ENCODE results near the gene ROR1.

ROR1 gene

DNA sequence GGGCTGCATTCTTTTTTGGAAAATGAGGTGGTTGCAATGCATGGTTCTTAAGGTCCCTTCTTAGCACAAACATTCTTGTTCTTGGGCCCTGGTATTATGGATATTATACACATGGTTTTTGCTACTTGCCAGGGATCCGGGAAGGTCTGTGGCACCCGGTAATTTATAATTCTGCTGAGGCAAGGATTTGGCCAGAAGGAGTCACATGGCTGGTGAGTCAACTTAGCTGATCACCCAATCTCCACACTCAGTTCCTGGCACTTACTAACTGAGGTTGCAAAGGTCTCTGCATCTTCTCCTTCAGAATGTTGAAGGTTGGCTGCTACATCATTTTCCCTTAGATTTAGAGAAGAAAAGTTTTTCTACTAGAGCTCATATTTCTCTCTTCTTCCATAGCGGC, 112.5 kb downstream of the ROR1 start:
- DNase-seq, result no peak

DNA sequence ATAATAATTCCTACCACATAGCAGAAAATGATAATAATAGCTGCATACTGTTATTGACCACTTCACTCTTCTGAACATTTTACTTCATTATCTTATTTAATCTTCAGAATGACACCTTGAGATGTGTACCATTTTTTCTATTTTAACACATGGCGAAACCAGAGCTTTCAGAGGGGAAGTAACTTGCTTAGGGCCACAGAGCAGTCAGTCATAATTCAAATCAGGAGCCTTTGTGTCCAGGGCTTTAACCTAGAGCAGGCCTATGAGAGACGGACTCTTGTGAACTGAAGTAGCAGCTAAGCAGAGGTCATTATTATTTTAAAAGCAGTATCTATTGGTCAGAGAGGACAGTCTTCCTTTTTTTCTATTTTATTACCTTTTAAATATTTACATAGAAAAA, 114.0 kb downstream of the ROR1 start:
- DNase-seq, result no peak

DNA sequence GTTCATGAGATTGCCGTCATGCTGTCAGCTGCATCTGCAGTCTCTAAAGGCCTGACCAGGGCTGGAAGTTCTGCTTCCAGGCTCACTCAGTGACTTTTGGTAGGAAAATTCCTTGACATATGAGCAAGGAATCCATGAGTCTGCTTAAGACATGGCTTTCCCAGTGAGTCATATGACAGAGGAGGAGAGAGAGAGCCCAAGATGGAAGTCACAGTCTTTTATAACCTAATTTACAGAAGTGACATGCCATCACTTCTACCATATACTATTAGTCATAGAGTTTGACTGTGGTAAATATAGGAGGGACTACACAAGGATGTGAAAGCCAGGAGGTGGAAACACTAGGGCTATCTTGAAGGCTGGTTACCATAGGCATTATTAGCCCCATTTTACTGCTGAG, 115.2 kb downstream of the ROR1 start:
- no peak for DNase-seq

DNA sequence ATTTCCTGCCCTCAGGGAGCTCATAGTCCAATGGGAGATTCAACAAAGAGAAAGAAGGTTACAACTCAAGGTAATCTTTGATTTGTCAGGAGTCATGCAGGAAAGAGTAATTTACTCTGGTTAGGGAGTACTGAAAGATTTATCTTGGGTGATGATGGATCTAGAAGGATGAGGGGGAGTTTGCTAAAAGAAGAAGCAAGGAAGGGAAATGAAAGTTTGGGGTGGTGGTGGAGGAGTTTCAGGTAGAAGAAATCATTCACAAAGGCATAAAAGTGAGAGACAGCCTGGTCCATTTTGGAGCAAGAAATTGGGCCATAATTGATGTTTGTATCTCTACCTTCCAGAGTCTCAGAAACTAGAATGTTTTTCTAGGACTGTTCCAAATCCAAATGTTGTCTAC, 116.7 kb downstream of the ROR1 start:
- no peak for DNase-seq

DNA sequence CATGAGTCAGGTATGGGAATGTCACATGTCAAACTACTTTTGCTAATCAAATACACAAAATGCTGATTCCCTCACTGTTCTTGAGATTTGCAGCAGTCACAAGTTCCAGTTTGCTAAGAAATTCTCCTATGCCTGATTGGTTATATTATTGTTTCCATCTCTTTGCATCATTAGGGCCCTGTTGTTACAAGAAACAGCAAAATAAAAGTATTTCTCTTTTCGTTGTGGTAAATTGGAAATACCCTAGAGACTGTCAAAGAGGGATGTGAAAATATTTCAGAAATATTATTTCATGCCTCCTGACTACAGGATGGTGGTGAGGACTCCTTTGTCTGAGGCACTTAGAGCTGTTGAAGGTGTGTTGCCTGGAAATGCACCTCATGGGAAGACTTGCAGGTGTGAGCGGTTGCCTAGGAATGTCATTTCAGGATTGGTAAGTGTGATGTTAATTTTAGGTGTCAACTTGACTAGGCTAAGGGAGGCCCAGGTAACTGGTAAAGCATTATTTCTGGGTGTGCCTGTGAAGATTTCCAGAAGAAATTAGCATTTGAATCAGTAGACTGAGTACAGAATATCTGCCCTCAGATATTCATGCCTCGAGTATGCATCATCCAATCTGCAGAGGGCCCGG, 117.4 kb downstream of the ROR1 start:
- DNase-seq, result no peak

DNA sequence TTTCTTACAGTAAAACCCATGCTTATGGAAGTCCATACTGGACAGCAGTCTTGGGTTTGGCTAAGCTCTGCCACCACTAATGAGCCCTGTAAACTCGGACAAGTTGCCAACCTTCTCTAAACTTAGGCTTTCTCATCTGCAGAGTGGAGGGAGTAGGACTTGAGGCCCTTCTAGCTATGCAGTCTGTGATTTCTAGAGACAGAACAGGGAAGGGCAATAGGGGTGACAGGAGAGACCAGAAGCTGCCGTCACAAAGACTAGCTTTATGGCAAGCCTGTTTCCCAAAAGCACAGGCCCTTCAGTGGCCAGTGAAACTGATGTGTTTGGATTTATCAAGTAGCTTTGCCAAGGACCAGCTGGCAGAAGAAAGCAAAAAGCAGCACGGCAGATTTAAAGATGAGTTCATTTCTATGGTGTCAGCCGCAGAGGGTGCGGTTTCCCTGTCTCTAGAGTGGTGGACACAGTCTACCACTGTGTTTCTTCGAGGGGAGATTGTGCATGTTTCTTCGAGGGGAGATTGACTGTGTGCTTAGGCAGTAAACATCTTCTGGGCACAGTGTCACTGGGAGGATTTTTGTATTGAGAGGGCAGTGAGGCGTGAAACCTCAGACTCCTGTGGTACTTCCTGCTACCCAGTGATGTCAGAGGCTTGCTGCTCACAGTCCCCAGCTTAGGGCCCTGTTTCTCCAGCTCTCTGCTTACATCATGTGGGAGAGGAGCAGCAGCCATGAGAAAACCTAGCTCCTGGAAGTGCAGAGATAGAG, 119.0 kb downstream of the ROR1 start:
- no peak for DNase-seq

DNA sequence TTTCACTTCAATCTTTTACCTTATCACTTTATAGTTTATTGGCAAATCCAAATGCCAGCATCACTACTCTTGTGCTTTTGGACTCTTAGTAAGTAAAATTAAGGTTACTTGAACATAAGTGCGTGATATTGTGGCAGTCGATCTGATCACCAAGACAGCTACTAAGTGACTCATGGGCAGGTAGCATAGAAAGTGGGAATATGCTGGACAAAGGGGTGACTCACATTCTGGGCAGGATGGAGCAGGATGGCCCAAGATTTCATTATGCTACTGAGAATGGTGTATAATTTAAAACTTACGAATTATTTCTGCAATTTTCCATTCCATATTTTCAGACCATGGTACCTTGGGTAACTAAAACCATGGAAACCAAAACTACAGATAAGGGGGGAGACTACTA, 120.2 kb downstream of the ROR1 start:
- no peak for DNase-seq

DNA sequence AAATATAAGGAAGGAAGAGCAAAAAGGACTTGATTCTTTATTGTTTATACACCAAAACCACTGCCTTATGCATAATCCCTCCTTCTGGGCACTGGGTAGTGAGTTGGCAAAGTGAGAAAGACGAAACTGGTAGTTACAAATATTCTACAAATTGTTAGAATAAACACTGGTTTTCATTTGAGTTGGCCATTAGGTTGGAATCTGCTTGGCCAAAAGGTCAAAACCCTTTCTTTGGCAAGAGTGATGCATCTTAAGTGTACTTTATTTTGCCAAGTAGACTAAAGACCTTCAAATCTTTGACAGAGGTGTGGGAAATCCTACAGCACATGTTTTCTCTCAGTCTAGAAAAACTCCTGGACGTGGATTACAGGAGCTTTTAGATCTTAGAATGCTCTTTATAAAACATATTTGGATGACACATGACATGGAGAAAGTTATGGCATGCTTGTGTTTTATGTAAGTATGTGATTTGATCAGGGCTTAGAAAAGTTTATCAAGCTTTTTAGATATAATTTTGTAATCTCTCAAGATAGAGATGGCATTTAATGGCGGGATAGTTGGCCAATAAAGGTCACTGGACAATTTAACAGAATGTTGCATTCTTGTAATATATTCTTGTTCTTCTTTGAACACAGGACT, 120.9 kb downstream of the ROR1 start:
- no peak for DNase-seq

DNA sequence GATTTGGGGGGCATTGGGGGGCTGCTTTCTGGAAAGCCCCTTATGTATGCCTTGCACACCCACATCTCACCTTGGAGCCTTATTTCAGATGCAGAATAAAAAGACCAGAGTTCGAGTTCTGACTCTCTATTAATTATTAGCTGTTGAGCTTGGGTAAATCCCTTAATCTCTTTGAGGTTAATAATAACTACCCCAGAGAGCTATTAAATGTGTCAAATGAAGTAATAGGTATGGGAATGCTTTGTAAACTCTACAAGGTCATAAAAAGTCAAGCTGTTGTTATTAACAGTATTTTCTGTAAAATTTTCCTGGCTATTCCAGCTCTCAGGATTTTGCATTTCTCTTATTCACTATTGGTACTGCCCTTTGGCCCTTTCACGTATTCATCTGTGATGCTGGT, 122.9 kb downstream of the ROR1 start:
- DNase-seq, result no peak

DNA sequence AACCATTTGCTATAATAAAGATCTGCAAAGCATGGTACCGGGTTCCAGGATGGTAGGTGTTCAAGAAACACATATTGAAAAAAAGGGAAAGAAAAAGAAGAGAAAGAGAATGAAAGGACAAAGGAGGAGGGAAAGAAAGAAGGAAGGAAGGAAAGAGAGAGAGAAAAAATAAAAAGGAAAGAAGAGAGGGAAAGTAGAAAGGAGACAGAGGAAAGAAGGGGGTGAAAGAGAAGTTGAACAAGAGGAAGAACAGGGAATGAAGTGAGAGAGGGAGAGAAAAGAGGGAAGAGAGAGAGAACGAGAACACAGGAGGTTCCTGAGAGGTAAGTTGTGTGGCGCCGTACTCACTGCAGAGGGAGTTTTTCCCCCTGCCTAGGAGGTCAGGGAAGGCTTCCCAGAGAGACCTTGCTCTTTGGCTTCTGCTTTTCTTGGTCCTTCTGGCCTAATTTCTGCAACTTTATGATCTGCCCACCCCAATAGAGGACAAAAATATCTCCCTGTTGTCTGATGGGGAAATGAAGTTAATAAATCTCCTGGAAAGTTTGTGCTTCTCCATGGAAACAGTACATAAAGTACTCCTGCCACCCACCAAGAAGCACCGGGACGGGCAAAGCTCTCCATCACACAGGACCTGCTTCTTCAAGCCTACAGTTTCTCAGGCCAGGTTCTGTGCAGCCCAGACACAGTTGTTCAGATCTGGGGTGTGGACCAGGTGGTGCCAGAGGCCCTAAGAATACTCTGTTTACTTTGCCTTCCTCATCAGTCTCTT, 124.8 kb downstream of the ROR1 start:
- DNase-seq, result no peak

DNA sequence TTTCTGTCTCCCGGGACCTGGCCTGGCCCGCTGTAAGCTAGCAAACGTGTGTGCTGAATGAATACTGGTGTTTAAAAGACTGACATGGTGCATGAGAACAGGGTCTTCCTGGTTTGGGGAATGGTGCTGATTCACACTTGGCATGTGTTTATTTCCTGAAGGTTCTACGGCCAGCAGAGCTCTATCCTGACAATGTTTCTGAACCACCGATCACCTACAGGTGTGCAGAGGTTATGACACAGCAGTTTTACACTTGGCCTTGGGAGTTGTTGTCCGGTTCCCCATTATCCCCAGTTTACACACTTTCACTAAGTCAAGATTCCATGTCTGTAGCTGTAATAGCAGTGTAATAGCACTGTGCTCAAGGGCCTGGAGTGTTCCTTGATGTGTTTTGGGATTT, 127.3 kb downstream of the ROR1 start:
- no peak for DNase-seq

DNA sequence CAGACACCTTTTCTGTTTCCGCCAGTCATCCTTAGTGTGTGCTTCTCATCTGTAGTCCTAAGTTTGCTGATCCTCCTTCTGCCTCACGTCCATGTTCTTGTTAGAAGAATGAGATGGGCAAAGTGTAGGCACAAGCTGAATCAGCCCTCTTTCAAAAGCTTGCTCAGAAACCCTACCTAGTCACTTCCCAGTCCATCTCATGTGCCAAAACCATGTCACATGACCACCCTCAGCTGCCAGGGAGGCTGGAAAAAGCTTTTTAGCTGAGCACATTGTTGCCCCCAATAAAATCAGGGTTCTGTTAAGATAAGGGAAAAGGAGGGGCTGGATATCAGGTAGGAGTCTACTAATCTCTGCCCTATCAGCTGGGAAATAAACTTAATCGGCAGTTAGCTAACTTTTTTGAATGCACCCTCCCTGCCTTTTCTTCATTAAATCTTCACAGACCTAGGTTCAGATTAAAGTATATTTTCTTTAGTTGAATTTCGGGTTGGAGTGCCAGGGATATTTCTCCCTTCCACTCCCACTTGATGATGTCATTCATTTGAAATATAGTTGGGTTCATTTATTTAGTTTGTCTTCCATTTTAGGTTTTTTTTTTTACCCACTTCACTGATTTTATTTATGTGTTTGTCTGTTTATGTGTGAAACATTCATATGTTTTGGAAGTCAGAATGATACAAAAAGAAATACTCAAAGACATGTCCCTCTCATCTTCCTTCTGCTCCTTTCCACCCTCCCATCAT, 129.2 kb downstream of the ROR1 start:
- DNase-seq, result no peak

DNA sequence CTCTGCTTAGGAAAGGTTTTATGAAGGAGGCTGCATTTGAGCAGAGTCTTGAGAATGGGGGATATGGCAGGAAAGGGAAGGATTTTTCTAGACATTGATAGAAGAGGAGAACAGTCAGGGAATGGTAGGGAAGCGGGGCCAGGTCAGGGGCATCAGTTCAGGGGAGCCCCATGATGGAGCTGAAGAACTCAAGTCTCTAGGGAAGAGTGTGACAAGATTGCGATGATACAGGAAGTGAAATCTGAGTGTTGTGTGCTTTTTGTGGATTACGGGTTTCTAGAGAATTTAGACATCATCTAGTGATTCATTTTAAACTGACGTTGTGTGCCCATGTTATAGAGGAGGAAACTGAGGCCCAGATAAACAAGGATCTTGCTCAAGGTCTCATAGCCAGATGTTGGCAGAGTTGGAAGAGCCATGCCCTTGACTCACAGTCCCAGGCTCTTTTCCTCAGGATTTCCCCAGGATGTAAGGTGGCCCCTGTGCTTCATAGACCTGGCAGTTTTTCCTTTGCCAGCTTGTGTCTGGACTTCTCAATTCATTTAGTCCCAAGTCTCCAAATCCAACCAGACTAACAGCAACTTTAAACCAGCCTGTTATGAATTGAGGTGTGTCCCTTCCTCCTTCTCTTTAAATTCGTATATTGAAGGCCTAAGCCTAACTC, 130.3 kb downstream of the ROR1 start:
- DNase-seq, result no peak

DNA sequence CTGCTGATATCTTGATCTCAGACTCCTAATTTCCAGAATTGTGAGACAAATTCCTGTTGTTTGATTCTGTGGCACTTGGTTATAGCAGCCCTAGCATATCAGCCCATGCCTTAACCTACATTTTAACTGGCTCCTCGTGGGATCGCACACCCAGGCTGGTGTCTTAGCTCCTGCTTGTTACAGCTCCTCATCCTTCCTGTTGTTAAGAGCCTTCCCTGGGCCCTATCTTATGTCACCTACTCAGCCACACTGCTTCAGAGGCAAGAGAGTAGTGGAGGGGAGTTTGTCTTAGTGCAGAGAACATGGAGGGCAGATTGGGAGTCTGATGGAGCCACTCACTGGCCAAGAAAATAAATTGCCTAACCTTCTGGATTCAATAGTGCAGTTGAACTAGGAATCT, 131.0 kb downstream of the ROR1 start:
- DNase-seq, result no peak

DNA sequence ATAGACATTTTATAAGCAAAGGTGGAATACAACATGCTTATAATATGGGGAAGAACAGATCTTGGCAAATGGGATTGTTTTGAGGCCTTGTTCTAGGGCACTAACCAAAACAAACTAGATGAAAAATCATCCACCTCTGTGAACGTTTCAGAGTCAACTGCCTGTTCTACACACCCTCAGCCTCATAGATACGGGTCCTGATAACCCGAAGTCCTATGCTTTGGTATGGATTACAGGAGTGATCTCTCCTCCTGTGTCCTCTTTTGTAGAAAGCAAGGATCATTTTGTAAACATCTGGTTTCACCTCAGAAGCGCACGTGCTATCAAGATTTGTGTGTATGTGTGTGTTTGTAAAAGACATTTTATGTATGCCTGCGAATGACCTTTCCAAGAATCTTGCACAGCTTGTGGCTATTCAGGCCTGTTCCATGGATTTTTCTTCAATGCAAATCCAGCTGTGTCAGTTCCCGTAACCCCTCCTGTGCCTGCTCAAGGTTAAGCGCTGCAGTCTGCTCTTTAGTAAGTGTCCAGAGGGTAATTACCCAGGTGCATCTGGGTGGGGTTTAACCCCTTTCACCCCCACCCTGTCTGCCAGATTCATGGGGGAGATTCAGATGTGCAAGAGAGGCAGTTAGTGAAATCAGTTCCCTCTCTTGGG, 132.4 kb downstream of the ROR1 start:
- DNase-seq, result no peak

DNA sequence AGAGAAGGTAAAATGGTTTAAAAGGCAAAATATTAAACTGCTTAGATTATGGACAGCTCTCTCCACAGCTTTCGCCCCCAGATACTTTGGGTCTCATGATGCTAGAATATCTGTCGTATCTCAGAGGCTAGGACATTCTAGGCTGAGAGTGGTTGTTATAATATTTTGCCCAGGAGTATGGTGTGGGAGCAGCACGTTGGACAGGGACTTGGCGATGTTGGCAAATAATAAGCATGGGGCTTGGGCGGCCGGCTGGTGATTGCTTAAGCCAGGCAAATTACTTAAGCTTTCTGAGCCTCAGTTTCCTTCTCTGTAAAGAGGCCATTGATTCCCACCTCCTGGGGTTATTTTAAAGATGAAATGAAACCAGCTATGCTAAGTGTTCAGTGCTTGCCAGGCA, 133.2 kb downstream of the ROR1 start:
- no peak for DNase-seq

DNA sequence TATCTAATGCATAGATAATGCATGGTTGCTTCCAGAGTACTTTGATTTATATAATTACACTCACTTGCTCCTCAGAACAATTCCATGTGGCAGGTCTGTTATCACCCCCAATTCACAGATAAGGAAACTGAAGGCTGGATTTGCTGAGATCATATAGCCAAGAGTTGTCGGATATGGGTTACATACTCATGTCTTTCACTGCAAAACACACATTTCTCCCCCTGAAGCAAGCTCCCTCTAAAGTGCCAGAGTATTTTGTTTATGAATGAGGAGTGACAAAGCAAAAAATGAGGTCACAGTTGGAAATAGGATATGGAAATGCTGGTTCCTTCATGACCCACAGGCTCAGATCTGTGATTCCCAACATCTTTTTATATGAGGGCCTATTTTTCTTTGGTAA, 134.2 kb downstream of the ROR1 start:
- no peak for DNase-seq

DNA sequence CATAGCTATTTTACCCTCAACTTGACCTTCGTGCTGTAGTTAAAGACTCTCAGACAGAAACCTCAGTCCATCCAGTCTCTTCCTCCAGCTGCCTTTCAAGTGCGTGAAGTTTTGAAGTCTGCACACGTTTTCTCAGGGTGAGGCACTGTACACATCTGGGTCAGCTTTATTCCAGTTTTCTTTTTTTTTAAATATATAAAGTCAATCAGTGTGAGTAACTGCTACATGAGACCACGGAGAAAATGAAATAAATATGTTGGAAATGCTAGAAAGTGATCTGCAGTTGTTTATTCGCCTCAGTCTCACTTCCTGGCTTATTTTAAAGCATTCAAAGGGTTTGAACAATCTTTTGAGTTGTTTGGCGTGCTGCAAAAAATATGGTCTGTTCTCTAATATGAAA, 135.7 kb downstream of the ROR1 start:
- no peak for DNase-seq

DNA sequence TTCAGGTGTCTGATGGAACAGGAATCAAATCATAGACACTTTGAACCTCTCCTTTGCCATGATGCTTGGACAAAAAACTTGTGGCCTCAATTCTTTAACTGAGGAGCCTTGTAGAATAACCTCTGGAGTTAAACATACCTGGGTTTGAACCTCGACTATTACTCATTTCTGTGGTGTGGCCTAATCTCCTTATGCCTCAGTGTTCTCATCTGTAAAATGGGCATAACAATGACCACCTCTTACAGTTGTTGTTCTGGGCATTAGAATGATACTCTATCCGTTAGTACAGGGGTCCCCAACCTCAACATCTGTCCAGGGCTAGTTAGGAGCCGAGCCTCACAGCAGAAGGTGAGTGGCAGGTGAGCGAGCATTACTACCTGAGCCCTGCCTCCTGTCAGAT, 137.2 kb downstream of the ROR1 start:
- no peak for DNase-seq

DNA sequence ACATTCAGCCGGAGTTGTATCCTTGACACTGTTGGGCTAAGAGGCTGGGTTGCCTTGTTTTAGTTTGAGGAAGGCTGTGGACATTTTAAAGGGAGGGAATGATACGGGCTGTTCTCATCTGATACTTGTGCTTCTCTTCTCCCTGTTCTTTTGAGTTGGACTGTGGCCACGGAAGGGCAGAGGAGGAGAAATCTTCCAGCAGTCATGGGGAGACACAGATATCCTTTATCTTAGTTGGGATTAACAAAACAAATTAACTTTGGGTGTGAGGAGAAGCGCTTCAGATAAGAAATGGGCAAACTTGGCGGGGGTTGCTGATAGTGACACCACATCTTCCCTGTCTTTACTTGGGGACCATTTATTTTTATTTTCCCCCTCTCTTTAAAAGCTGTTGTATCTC, 138.8 kb downstream of the ROR1 start:
- DNase-seq, result no peak

DNA sequence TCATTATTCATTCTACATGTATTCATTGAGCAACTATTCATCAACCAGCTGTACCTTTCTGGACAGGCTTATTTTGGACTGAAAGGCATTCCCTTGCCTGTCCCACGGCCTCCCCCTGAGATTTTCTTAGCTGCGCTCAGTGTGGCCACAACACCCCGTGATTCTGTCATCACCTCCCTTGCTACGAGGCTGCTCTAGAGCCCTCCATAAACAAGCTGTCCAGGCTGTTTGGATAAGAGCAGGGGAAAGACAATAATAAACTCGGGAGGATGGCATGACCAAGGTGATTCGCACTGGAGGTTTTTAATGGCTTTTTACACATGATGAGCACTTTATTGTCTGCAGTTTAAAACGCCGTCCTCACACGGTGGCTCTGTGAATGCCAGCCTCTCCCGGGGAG, 139.7 kb downstream of the ROR1 start:
- DNase-seq, result no peak

DNA sequence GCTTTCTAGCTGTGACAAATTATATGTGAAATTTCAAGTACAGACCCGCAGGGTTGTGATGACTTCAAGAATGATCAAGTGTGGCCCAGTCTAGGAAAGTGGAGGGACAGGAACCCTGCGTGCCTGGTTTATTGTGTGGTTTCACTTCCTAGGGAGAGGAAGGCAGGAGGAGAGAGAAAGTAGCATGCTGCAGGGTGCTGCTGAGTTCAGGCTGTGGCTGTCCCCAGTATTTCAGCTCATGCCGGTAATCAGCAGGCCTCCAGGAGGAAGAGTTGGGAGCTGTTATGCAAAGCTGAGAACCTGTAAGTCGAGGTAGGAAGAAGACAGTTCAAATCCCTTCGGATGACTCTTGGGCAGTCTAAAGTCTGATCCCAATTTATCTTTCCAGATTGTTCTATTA, 140.4 kb downstream of the ROR1 start:
- no peak for DNase-seq
